ENCODE measurements around the gene PKD2L2.
"Not testable (repeated sequence)": the region's sequence is repeated elsewhere in the genome, so short reads cannot be mapped to it uniquely, and the experiment has no call there.

PKD2L2 gene

DNA sequence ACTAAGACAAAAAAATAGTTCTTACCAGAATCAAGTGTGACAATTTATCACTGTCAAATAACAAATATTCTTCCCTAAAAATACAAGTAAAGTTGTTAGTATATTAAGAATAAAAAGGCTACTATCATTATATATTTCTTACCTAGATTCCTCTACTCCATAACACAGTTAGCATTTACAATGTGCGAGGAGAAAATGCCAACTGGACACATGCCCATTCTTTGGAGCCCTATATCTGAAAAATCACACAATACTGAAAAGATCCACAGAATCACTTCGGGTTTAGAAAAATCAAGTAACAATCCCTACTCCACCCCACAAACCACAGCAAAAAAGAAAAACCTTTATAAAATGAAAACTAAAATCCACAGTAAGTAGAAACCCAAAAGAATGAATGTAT is 70.9 kb downstream of the PKD2L2 start:
- DNase-seq: no peak

DNA sequence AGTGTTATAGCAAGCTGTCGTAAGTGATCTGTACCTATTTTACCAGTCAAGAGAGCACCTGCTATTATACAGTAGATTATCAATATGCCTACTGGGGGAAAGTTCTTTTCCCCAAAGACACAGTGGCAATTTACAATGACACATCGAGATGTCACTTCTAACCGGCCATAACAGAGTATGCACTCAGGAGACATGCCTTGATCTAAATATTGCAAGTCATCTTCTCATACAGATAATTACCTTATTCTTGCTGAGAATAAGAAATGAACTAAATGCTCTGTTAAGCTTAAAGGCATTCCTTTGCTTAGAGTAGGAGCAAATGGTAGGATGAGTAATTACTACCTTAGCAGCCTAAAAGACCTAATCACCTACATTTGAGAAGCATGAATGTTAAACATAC is 71.6 kb downstream of the PKD2L2 start:
- DNase-seq: no peak

DNA sequence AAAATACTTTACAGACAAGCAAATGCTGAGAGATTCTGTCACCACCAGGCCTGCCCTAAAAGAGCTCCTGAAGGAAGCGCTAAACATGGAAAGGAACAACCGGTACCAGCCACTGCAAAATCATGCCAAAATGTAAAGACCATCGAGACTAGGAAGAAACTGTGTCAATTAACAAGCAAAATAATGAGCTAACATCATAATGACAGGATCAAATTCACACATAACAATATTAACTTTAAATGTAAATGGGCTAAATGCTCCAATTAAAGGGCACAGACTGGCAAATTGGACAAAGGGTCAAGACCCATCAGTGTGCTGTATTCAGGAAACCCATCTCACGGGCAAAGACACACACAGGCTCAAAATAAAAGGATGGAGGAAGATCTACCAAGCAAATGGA is 81.1 kb downstream of the PKD2L2 start:
- not testable (repeated sequence) for DNase-seq

DNA sequence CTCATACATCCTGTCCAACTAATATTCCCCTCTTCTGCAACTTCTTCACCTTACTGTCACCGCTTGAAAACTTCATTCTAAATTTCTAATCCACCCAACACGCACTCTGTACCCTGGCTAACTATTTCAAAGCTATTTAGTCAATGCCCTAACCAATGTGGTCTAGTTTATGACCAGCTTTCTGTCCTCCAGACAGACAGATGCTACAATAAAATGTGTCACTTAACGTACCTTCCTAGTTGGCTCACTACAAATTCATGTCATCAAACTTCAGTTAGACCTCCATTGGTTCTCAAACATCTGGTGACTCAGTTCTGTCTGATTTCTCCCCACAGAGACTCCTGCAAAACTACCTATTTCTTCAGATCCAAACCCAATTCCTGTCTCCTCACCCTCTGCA is 86.0 kb downstream of the PKD2L2 start:
- DNase-seq: no peak

DNA sequence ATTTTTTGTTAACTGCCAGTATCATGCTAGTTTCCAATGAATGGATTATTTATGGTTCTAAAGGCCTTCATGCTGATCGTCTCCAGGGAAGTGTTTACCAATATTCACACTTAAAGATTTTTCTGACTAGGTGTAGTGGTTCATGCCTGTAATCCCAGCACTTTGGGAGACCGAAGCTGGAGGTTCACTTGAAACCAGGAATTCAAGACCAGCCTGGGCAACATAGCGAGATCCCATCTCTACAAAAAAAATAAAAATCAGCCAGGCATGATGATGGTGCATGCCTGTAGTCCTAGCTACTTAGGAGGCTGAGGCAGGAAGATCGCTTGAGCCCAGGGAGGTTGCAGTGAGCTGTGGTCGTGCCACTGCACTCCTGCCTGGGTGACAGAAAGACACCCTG is 100.2 kb downstream of the PKD2L2 start:
- no peak for DNase-seq

All from stimulated activated CD8-positive, alpha-beta memory T cell treated with anti-CD3 and anti-CD28 coated beads, Interleukin-4, amount 100 ng/mL, for 48 hours (primary cell).